Pancreas (tissue), 10 donors: ENCODE measurements around the gene CPM. TPM values are rescaled to one million over a fixed set of nuclear protein-coding genes. Genes with fewer than 3 reads are reported as not detected.

Experiments
- ATAC-seq, 4 donors: fragments of 200-7000 bp; cut with Tn5 transposase; one replicate each; pipeline versions ENCODE4 v1.8.0 to v1.9.1; 2020; ENCODE audit warnings: mild to moderate bottlenecking in 4 of 4, moderate library complexity in 4 of 4
- DNase-seq, 6 donors: peaks; one replicate each; pipeline ENCODE4 v3.0.0-alpha.2; 2020
- FAIRE-seq: peaks from 2 replicates; lab custom pipeline; 2012; peaks lifted over from hg19 to GRCh38; lab: Jason Lieb, UNC
- H3K27ac ChIP-seq, 4 donors: fragments of 200-600 bp; sonication (generic); 1 replicate in 3 of 4; 2 replicates in 1 of 4; pipeline versions ENCODE4 v1.5.0 to v1.8.0; 2020
- H3K27me3 ChIP-seq, 4 donors: fragments of 200-600 bp; one replicate each; pipeline ENCODE4 v1.8.0; 2021
- H3K36me3 ChIP-seq, 3 donors: fragments of 200-600 bp; sonication (generic) in 1 of 3; one replicate each; pipeline versions ENCODE4 v1.5.0 to v1.8.0; 2020 to 2021
- H3K4me1 ChIP-seq, 3 donors: fragments of 200-600 bp; one replicate each; pipeline ENCODE4 v1.8.0; 2021
- H3K4me3 ChIP-seq, 4 donors: fragments of 200-600 bp; sonication (generic) in 2 of 4; one replicate each; pipeline versions ENCODE4 v1.5.0 to v1.8.0; 2020 to 2021
- H3K9me3 ChIP-seq, 4 donors: fragments of 200-600 bp; one replicate each; pipeline ENCODE4 v1.8.0; 2021
- WGBS, 2 donors: extraction: QIAGEN DNeasy Blood & Tissue Kit; methylation state at CpG; one replicate each; pipeline ENCODE4 v1.1.7; 2013; 5-methylcytosine and 5-hydroxymethylcytosine counted together
- intact Hi-C, 3 donors: fragments of 100-400 bp; cut with DNase I; formaldehyde crosslinking; loops; one replicate each; pipeline versions ENCODE4 v1.11.1 to v1.14.2; 2022
- polyA plus RNA-seq, 2 donors: library from polyadenylated mRNA; stranded (reverse); fragments of 200-250 nt; gene quantifications; one replicate each; pipeline ENCODE4 v1.2.3, GENCODE V29; 2013
- total RNA-seq, 6 donors: library from RNA; stranded (reverse); fragmentation: NEBNext Ultra II Directional in 4 of 6; extraction: Animal tissue kit (Norgen Biotek cat#: 25700) in 4 of 6; gene quantifications; one replicate each; pipeline versions ENCODE4 v1.2.1 to v1.2.4, GENCODE V29; 2021 to 2023
- TF ChIP-seq, protein P1 (sequence below), 4 donors: fragments of 200-600 bp; sonication (generic) in 3 of 4; IDR thresholded peaks; one replicate each; pipeline versions ENCODE4 v1.5.0 to v1.8.0; 2021; ENCODE audit warnings: antibody characterized with exemption in 4 of 4
- donor health status: healthy with polysubstance abuse.
- donor health status: DM: no; HTN: no; CAD: no; lungs with moderate emphysema.
- donor health status: DM: no; HTN: no; CAD: no.
- donor health status: control.
- donor health status: control.
- donor health status: Bipolar disorder and iron deficiency.
- donor health status: DM: yes; HTN: yes; CAD: no.
- donor health status: DM: no; HTN: no; CAD: no.
- donor health status: DM: no; HTN: no; CAD: no.
- donor health status: DM: yes; HTN: yes; CAD: no.

Gene CPM
- total and polyA plus RNA-seq, 8 donors, result 4.3 to 49.2 (median 11.1) TPM

DNA sequence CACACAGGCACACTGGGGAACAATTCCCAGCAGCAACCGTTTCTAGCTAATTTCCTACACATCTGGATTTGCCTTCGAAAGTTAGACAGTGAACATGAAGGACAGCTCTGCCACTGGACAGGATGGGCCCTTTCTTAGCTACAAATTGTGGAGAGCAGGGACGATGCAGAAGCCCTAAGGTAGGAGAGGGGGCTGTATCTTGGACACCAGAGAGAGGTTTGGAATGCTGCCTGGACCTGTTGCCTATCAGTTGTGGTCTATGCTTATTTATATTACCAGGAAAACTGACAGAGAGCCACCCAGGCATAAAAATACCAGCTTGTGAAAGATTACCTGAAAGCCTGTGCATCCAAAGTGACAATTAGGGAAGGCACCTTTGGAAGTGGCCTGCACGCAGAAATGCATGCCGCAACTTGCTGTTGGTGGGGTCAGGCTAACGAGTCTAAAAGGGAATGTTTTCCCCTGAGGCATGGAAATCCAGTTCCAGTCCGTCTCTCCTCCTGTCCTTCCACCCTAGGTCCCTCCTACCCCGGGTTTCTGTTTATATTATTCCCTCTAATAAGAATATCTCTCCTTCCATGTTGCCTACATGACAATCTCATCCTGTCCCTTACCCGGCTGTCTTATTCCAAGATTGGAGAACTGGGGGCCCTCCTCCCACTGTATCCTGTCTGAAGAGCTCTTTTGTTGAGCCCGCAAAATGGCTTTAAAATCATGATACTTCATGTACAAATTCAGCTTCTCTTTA, 64.8 kb downstream of the CPM start:
- no peak for ATAC-seq
- intact Hi-C loops, result loop anchor here in 1 of 3 donors (10.0 kb wide), 1 partner anchor 197 kb away; no protein-coding TSS in a partner anchor
- Histone ChIP-seq H3K27ac (no peak overlapping the region), H3K9me3 (no peaks in the 10 kb centered on the region), H3K27me3 (no peaks in the 10 kb centered on the region), H3K4me3 (no peak overlapping the region), H3K4me1 (no peaks in the 10 kb centered on the region), H3K36me3 (peaks cover 0 to 8% (median 0%) of the 10 kb centered on the region in 3 donors)
- FAIRE-seq, result no peak
- no peak for DNase-seq
- 80% methylated on average over 10 of the region's 10 CpGs for WGBS, 2 donors
- TF ChIP-seq, protein P1, sequence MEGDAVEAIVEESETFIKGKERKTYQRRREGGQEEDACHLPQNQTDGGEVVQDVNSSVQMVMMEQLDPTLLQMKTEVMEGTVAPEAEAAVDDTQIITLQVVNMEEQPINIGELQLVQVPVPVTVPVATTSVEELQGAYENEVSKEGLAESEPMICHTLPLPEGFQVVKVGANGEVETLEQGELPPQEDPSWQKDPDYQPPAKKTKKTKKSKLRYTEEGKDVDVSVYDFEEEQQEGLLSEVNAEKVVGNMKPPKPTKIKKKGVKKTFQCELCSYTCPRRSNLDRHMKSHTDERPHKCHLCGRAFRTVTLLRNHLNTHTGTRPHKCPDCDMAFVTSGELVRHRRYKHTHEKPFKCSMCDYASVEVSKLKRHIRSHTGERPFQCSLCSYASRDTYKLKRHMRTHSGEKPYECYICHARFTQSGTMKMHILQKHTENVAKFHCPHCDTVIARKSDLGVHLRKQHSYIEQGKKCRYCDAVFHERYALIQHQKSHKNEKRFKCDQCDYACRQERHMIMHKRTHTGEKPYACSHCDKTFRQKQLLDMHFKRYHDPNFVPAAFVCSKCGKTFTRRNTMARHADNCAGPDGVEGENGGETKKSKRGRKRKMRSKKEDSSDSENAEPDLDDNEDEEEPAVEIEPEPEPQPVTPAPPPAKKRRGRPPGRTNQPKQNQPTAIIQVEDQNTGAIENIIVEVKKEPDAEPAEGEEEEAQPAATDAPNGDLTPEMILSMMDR (IDR thresholded peaks at IDR 0.05), result no peak

DNA sequence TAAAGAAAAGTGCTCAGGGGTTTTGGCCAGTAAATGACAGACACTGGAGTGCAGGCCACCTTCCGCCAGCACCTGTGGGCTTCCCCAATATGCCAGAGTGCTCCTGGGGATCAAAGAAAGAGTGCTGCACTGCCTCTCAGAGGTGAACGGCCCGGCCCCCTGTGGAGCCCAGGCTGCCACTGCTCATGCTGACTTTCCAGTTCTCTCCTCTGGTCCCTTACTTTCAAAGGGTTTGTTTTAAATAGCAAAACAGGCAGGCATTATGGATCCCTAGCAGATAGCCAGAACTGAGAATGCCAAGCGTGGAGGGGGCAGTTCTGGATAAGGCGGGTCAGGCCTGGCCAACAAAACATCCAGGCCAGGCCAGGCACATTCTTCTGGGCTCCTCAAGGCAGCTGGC, 65.4 kb downstream of the CPM start:
- DNase-seq (no peak), ATAC-seq (no peak), FAIRE-seq (no peak)
- H3K27ac ChIP-seq, result no peak overlapping the region
- H3K36me3 ChIP-seq, result peaks cover 0 to 8% (median 0%) of the 10 kb centered on the region in 3 donors
- 81 to 90% methylated on average over 5 of the region's 5 CpGs for WGBS, 2 donors
- H3K9me3 ChIP-seq, result no peaks in the 10 kb centered on the region
- H3K27me3 ChIP-seq, result no peaks in the 10 kb centered on the region
- H3K4me3 ChIP-seq, result no peak overlapping the region
- H3K4me1 ChIP-seq, result no peaks in the 10 kb centered on the region
- TF ChIP-seq, protein P1 (IDR thresholded peaks at IDR 0.05), result no peak
- intact Hi-C loops, result loop anchor here in 1 of 3 donors (10.0 kb wide), 1 partner anchor 197 kb away; no protein-coding TSS in a partner anchor

DNA sequence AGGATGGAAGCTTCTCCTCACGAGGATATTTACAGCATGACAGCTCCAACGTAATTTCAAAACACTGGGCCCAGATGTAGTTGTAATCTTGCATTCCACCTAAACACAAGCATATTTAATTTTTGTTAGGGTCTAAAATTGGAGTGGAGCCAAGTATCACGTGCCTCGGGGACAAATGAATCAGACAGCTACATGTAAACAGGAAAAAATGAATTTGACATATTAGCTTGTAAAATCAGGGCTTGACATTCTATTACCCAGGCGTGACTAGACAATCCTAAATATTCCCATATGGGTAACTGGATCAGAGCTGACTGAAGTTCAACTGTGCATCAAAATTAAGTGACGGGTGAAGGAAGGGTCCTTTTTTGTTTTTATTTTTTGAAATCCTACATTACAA, 66.0 kb downstream of the CPM start:
- H3K27me3 ChIP-seq, result no peaks in the 10 kb centered on the region
- H3K36me3 ChIP-seq, result peaks cover 0 to 8% (median 0%) of the 10 kb centered on the region in 3 donors
- DNase-seq (no peak), FAIRE-seq (no peak), ATAC-seq (no peak)
- H3K27ac ChIP-seq, result no peak overlapping the region
- intact Hi-C loops, result loop anchor here in 1 of 3 donors (10.0 kb wide), 1 partner anchor 198 kb away; no protein-coding TSS in a partner anchor
- WGBS, 2 donors, result 58 to 62% methylated on average over 6 of the region's 6 CpGs
- TF ChIP-seq, protein P1 (IDR thresholded peaks at IDR 0.05), result no peak
- no peaks in the 10 kb centered on the region for H3K4me1 ChIP-seq
- H3K4me3 ChIP-seq, result no peak overlapping the region
- H3K9me3 ChIP-seq, result no peaks in the 10 kb centered on the region

DNA sequence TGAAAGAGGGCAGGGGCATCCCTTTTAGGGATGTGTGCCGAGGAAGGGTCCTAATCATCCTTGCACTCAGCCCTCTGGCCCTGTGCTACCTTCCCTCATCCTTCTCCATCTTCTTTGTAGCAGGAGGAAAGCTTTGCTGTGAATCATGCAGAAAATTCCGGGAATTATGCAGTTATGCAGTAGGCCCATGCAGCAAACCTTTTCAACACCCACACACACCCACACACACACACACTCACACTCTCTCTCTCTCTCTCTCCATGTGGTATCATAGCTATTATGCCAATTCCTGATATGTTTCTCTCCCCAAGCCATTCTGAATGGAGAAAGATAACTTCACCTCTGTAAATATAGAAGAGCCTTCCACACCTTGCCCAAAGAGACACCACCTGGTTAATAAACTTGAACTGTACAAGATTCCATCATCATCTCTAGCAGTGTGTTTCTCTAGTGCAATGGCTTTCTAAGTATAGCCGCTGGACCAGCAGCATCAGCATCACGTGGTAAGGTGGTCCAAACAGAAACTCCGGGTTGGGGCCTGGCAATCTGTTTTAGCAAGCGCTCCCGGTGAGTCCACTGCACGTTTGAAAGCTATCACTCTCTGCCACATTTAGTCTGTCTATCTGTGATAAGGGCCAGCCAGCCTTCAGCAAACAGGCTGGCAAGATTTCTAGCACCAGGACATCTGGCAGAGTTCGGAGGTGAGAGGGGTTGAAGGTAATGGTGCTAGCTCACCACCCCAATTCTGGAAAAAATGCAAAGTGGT, 67.4 kb downstream of the CPM start:
- DNase-seq (no peak), ATAC-seq (no peak), FAIRE-seq (no peak)
- Histone ChIP-seq H3K27ac (no peak overlapping the region), H3K27me3 (no peaks in the 10 kb centered on the region), H3K4me1 (no peaks in the 10 kb centered on the region), H3K9me3 (no peaks in the 10 kb centered on the region), H3K4me3 (no peak overlapping the region), H3K36me3 (peaks cover 0 to 8% (median 0%) of the 10 kb centered on the region in 3 donors)
- TF ChIP-seq, protein P1 (IDR thresholded peaks at IDR 0.05), result no peak
- intact Hi-C loops, result loop anchor here in 1 of 3 donors (10.0 kb wide), 1 partner anchor 199 kb away; no protein-coding TSS in a partner anchor
- 62 to 75% methylated on average over 9 of the region's 9 CpGs for WGBS, 2 donors
